HG03064 (cell line): Measurements from ENCODE around the gene CACNA1E.

Experiments
- ATAC-seq: cut with Tn5 transposase; IDR thresholded peaks from one replicate; pipeline ENCODE4 v1.9.1; 2021; ENCODE audit warnings: low read depth; ENCODE audit not compliant: unreplicated experiment

Gene CACNA1E

DNA sequence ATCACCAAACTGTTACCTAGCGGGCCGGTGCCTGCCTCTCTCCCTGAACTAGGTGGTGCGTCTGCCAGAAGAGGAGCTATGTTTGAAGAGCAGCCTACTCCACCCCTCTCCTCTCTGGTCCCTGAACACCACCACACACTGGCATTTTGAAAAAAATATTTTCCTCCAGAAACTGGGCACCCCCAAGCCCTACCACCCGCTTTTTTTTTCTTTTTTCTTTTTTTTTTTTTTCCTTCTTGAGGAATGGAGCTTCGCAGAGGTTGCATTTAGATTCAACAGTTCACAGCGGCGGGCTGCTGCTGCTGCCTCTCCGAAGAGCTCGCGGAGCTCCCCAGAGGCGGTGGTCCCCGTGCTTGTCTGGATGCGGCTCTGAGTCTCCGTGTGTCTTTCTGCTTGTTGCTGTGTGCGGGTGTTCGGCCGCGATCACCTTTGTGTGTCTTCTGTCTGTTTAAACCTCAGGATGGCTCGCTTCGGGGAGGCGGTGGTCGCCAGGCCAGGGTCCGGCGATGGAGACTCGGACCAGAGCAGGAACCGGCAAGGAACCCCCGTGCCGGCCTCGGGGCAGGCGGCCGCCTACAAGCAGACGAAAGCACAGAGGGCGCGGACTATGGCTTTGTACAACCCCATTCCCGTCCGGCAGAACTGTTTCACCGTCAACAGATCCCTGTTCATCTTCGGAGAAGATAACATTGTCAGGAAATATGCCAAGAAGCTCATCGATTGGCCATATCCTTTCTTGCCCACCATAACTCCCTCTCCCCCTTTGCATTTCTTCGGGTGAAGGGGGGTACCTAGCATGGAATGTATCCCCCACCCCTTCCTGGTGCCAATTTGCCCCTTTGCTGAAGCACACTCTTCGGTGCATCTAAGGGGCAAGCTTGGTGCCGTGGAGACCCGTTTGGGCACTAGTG lies at the start of gene CACNA1E:
Gene CACNA1E, plus strand, starts transcription at position 233 of the 911 bp plus-strand sequence. Its CDS starts 228 bp downstream, at position 461.
- no peak for ATAC-seq

GRCh38 chr1:181433931-181434330 lies 49.4 kb upstream of the CACNA1E start:
- ATAC-seq: no peak

GRCh38 chr1:181438013-181438412 lies 45.3 kb upstream of the CACNA1E start:
- ATAC-seq: no peak

DNA sequence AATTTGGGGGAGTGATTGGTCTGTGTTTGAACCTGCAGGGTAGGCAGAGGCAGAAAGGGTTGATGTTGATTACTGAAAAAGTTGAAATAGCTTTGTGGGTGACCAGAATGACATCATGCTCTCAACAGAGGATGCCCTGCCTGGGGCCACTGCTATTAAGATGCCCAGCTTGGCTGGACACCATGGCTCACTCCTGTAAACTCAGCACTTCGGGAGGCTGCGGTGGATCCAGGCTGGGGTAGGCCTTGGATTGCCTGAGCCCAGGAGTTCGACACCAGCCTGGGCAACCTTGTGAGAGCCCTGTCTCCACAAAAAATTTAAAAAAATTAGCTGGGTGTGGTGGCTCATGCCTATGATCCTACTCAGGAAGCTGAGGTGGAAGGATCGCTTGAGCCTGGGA lies 42.8 kb upstream of the CACNA1E start:
- ATAC-seq: no peak

DNA sequence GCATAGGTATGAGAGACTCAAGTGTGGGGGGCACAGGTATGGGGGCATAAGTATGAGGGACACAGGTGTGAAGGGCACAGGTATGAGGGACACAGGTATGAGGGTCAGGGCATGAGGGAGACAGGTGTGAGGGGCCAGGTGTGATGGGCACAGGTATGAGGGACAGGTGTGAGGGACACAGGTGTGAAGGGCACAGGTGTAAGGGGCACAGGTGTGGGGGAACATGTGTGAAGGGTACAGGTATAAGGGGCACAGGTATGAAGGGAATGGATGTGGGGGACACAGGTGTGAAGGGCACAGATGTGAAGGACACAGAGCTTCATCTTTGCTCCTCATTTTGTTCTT lies 41.2 kb upstream of the CACNA1E start:
- ATAC-seq: no peak

GRCh38 chr1:181443231-181443853 lies 40.0 kb upstream of the CACNA1E start:
- ATAC-seq: no peak

DNA sequence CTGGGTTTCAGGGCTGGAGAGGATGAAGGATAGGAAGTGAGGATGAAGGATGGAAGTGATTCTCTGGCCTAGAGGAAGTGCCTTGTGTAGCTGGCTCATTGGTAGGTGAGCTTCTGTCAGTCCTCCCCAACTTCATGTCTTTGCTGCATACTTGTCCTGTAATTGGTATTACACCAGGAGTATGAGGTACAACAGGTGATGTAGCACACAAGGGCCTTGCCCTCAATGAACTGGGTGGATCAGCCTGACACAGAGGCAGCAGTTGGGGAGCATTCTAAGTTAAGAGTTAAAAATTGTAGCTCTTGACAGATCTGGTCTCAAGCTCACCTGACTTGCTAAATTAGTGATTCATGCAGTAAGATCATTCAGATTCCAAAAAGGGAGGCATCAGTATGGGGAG lies 37.9 kb upstream of the CACNA1E start:
- no peak for ATAC-seq

GRCh38 chr1:181448461-181448860 lies 34.9 kb upstream of the CACNA1E start:
- ATAC-seq: no peak

- ATAC-seq: no peak
Measured at GRCh38 chr1:181451661-181452230, 31.6 kb upstream of the CACNA1E start.

DNA sequence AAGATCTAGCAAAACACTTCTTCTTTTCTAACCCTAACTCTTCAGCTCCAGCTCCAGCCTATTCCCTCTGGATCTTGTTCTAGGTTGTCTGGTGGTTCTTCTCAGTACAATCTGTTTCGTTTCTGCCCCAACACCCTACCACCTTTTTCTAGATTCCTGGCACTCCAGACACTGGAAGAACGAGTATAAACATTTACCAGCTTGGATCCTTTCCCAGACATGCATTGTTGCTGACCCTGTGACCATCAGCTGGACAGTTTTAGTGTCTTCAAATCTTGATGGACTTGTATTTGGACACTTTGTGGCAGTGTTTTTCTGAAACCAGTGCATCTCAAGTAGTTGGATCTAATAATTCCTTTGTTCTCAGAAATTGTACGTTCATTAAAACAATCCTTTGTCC lies 30.6 kb upstream of the CACNA1E start:
- no peak for ATAC-seq

GRCh38 chr1:181453541-181454201 lies 29.6 kb upstream of the CACNA1E start:
- no peak for ATAC-seq

DNA sequence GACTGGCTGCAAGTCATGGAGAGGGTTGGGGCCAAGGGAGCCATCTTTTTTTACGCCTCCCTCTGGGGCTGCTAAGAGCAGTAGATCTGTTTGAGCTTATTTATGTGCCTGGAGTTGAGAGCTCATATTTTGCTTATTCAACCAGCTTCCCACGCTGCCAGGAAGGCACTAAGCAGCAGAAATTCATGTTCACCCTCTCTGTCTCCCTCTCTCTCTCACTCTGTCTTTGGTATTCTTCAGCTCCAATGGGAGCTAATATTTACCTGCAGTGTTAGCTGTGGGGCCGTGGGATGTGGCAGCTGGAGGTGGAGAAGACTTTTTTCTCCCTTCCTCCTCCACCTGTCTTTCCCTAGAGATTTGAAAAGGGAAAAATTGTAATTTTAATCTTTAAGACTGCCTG lies 26.8 kb upstream of the CACNA1E start:
- no peak for ATAC-seq

- ATAC-seq: no peak
Measured at GRCh38 chr1:181458419-181458818, 24.9 kb upstream of the CACNA1E start.

DNA sequence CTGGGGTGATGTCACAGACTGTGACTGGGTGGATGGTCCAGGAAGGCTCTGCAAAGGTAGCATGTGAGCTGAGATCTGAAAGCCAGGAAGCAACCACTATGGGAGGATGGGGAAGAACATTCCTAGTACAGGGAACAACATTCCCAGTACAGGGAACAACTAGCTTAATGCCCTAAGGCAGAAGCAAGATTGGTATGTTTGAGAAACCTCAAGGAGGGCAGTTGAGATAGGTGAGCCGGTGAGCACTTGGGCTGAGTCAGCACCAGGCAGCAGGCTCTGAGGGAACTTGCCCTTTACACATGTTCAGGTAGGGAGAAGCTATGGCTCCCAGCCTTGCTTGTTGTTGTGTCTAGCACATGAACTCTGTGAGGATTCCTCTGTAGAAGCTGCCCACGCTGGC lies 24.2 kb upstream of the CACNA1E start:
- ATAC-seq: no peak

DNA sequence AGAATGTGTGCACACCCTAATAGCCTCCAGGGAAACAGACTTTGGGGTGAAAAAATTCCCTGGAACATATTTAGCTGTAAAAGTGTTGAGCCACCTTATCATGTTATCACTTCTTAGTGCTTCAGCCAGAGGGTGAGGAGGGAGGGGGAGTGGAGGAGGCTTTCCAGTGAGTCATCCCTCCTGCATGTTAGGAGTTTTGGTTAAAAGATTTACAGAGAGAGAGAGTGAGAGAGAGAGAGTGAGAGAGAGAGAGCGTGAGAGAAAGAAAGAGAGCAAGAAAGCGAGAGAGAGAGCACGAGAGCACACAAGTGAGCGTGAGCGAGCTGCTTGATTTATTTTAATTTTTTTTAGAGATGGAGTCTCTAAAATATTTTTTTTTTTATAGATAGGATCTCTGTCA lies 13.5 kb upstream of the CACNA1E start:
- no peak for ATAC-seq

DNA sequence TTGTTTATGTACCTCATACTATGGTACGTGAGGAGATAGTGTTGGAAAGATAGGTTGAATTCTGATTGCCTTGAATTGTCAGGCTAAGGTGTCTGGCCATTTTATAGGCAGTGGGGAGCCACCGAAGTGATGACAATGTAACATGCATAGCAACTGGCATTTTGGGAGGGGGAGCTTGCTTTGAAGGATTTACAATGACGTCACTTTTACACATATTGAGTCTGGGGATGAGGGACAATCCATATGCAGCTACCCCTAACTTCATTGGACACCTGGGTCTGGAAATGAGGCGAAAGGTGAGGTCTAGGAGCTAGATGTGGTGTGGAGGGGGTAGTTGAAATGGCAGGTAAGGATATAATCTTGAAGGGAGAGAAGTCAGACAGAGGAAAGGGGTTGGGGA lies 7.7 kb upstream of the CACNA1E start:
- no peak for ATAC-seq

DNA sequence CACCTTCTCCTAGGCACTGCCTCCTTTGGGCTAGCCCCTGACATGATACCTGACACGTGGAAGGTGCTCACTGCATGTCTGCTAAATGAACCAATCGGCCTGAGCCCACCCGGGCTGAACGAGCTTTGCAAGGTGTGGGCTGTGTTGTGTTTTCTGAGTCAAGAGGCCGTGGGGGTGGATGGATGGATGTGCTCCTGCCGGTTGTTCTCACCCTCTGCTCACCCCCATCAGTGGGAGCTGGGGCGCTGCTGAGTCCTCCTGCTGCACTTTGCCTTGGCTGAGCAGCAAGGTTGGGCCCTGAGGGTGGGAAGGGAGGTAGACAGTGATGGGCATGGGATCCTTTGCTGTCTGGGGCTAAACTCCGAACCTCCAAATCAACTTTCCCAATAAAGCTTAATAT lies 6.7 kb upstream of the CACNA1E start:
- ATAC-seq: no peak

GRCh38 chr1:181478306-181478705 lies 5.0 kb upstream of the CACNA1E start:
- ATAC-seq: no peak

DNA sequence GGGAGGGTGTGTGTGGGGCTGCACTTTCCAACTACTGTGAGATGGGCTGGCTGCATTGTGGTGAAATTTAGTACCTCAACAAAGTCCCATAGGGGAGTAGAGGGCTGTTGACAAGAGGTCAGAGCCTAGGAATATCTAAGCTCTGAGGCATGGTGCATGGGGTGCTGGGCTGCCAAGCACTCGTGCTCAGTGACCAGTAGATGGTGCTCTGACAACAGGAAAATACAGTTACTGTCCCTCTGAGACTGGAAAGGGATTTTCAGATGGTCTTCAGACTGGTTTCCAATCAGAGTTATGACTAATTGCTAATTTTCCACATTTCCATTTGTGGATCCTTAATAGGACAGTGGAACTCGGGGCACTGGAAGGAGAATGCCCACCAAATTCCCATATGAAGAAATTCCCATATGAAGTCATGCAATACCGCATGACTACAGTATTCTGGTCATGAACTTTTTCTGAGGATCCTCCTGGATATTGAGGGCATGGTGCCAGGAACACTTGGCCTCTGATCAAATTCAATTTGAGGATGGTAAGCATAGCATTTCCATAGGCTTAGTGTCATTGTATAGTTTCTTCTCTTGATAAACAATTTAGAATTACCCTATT lies 4.1 kb upstream of the CACNA1E start:
- ATAC-seq: peak; percentile 50

GRCh38 chr1:181482001-181482430 lies 1.3 kb upstream of the CACNA1E start:
- no peak for ATAC-seq
